ENCODE results near the gene SLC17A9.

GRCh38 chr20:62937268-62938104 lies 15.0 kb upstream of the SLC17A9 start:
- no peak for TF ChIP-seq CTCF (IDR thresholded peaks at IDR 0.05)
- peak in 1 of 2 donors; percentile 47 for TF ChIP-seq POLR2A (IDR thresholded peaks at IDR 0.05)
